Smooth muscle cell (in vitro differentiated cells): ENCODE measurements around the gene BCAS3. TPM values are rescaled to one million over a fixed set of nuclear protein-coding genes. Genes with fewer than 3 reads are reported as not detected.
A peak's percentile ranks its signal among the peaks of the same experiment; 100 is the strongest.
"Not testable (repeated sequence)": the region's sequence is repeated elsewhere in the genome, so short reads cannot be mapped to it uniquely, and the experiment has no call there.

Source experiments
- DNase-seq: peaks from one replicate; lab custom pipeline; 2025; ENCODE audit not compliant: unreplicated experiment; lab: John Stamatoyannopoulos, UW
- H2AFZ ChIP-seq: fragments of 200-600 bp; sonication (generic); 2 replicates; pipeline ENCODE4 v1.6.0; 2016; ENCODE audit warnings: antibody characterized with exemption, low read depth, mild to moderate bottlenecking
- H3F3A ChIP-seq: fragments of 200-600 bp; sonication (generic); 2 replicates; pipeline ENCODE4 v1.6.0; 2017; ENCODE audit warnings: antibody characterized with exemption, low read depth
- H3K27ac ChIP-seq: fragments of 200-600 bp; sonication (generic); 2 replicates; pipeline ENCODE4 v1.5.1; 2016; ENCODE audit warnings: low read depth, mild to moderate bottlenecking
- H3K27me3 ChIP-seq: fragments of 200-600 bp; sonication (generic); 2 replicates; pipeline ENCODE4 v1.6.1; 2016; ENCODE audit warnings: low read depth, mild to moderate bottlenecking
- H3K36me3 ChIP-seq: fragments of 200-600 bp; sonication (generic); 2 replicates; pipeline ENCODE4 v1.5.1; 2016; ENCODE audit warnings: low read depth
- H3K4me1 ChIP-seq: fragments of 200-600 bp; sonication (generic); 2 replicates; pipeline ENCODE4 v1.5.1; 2016; ENCODE audit warnings: low read depth
- H3K4me2 ChIP-seq: fragments of 200-600 bp; sonication (generic); 2 replicates; pipeline ENCODE4 v1.6.0; 2016; ENCODE audit warnings: mild to moderate bottlenecking
- H3K4me3 ChIP-seq: fragments of 200-600 bp; sonication (generic); 2 replicates; pipeline ENCODE4 v1.5.1; 2016; ENCODE audit warnings: mild to moderate bottlenecking
- H3K79me2 ChIP-seq: fragments of 200-600 bp; sonication (generic); 2 replicates; pipeline ENCODE4 v1.6.0; 2016; ENCODE audit warnings: low read depth, mild to moderate bottlenecking
- H3K9ac ChIP-seq: fragments of 200-600 bp; sonication (generic); 2 replicates; pipeline ENCODE4 v1.6.0; 2016; ENCODE audit warnings: low read depth
- H3K9me3 ChIP-seq: fragments of 200-600 bp; sonication (generic); replicated peaks from 2 replicates; pipeline ENCODE4 v1.5.1; 2016; ENCODE audit warnings: low read depth
- H4K20me1 ChIP-seq: fragments of 200-600 bp; sonication (generic); 2 replicates; pipeline ENCODE4 v1.6.0; 2016; ENCODE audit warnings: low read depth
- CTCF ChIP-seq: fragments of 200-600 bp; sonication (generic); IDR thresholded peaks from 2 replicates; pipeline ENCODE4 v1.5.1; 2017; ENCODE audit warnings: borderline replicate concordance, mild to moderate bottlenecking, antibody characterized with exemption; ENCODE audit not compliant: insufficient read depth, poor library complexity, severe bottlenecking
- WGBS: methylation state at CpG from one replicate; pipeline ENCODE4 v1.1.7; 2016; ENCODE audit warnings: low lambda C conversion rate; 5-methylcytosine and 5-hydroxymethylcytosine counted together
- polyA plus RNA-seq: library from polyadenylated mRNA; unstranded; fragments of >200 nt; fragmentation: Nextera tagmentation; extraction: Ambion mirVana; gene quantifications from 2 replicates; pipeline ENCODE4 v1.2.1, GENCODE V29; 2016
- total RNA-seq: library from RNA; depleted of rRNA; stranded (reverse); fragments of >200 nt; gene quantifications from 2 replicates; pipeline ENCODE4 v1.2.3, GENCODE V29; 2014

The BCAS3 gene
- total and polyA plus RNA-seq, 2 experiments from 2014 or later, result 17.2 to 54.5 TPM

- Histone ChIP-seq H3F3A (no peaks in the 10 kb centered on the region), H2AFZ (no peak overlapping the region), H3K27ac (no peak overlapping the region), H3K4me1 (no peaks in the 10 kb centered on the region), H3K9me3 (no peaks in the 10 kb centered on the region), H3K36me3 (no peaks in the 10 kb centered on the region), H4K20me1 (no peaks in the 10 kb centered on the region), H3K79me2 (no peaks in the 10 kb centered on the region), H3K27me3 (no peaks in the 10 kb centered on the region), H3K4me2 (no peak overlapping the region), H3K4me3 (no peak overlapping the region), H3K9ac (no peak overlapping the region)
- TF ChIP-seq CTCF, result no peak
- DNase-seq, result no peak
- WGBS, result 93% methylated on average over 3 of the region's 3 CpGs
These were observed 127.2 kb downstream of the BCAS3 start for GRCh38 chr17:60804831-60805230.

DNA sequence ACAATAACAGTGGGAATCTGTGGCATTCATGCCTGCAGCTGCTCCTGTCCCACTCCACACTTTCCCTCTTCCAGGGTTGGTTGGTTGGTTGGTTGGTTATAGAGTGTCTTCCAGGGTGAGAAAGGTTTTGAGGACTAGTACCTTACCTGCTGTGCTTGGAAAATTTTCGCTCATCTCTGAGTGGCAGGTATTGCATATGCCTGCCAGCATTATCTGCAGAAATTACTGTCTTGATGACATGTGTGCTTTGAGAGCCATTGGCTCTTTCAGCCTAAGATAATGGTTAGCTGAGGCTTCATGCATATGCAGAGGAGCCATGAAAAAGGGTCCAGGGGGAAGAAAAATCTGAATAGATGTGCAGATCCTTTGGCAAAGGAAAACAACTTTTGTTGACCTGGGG, 131.8 kb downstream of the BCAS3 start:
- Histone ChIP-seq H3K36me3 (no peaks in the 10 kb centered on the region), H3F3A (no peaks in the 10 kb centered on the region), H3K79me2 (no peaks in the 10 kb centered on the region), H3K27ac (no peak overlapping the region), H3K27me3 (no peaks in the 10 kb centered on the region), H4K20me1 (no peaks in the 10 kb centered on the region), H3K9me3 (no peaks in the 10 kb centered on the region), H2AFZ (no peak overlapping the region), H3K4me1 (no peaks in the 10 kb centered on the region), H3K4me3 (no peak overlapping the region), H3K4me2 (no peak overlapping the region), H3K9ac (no peak overlapping the region)
- TF ChIP-seq CTCF, result no peak
- DNase-seq, result no peak
- WGBS, result 100% methylated on average over 1 of the region's 1 CpG

GRCh38 chr17:60814941-60815340, 137.3 kb downstream of the BCAS3 start:
- H3K4me3 ChIP-seq, H3K4me2 ChIP-seq, H3K4me1 ChIP-seq, H3K27me3 ChIP-seq, H3K36me3 ChIP-seq, H3K27ac ChIP-seq, H3F3A ChIP-seq, H2AFZ ChIP-seq, H3K9me3 ChIP-seq, H3K9ac ChIP-seq, H3K79me2 ChIP-seq, H4K20me1 ChIP-seq, DNase-seq: not testable (repeated sequence)
- 93% methylated on average over 1 of the region's 2 CpGs for WGBS

- TF ChIP-seq CTCF, result no peak
- Histone ChIP-seq H4K20me1 (no peaks in the 10 kb centered on the region), H2AFZ (no peak overlapping the region), H3K9me3 (no peaks in the 10 kb centered on the region), H3K4me3 (no peak overlapping the region), H3K27me3 (no peaks in the 10 kb centered on the region), H3K79me2 (no peaks in the 10 kb centered on the region), H3K36me3 (no peaks in the 10 kb centered on the region), H3K27ac (peak overlapping the region; percentile 58), H3K4me2 (peak overlapping the region; percentile 73), H3F3A (no peaks in the 10 kb centered on the region), H3K4me1 (no peaks in the 10 kb centered on the region), H3K9ac (no peak overlapping the region)
- 23% methylated on average over 1 of the region's 1 CpG for WGBS
- DNase-seq, result no peak
These were observed 139.5 kb downstream of the BCAS3 start for GRCh38 chr17:60817192-60817591.
